Measurements from ENCODE around the gene SPPL3.
"Not testable (repeated sequence)": the region's sequence is repeated elsewhere in the genome, so short reads cannot be mapped to it uniquely, and the experiment has no call there.

SPPL3 gene, protein sequence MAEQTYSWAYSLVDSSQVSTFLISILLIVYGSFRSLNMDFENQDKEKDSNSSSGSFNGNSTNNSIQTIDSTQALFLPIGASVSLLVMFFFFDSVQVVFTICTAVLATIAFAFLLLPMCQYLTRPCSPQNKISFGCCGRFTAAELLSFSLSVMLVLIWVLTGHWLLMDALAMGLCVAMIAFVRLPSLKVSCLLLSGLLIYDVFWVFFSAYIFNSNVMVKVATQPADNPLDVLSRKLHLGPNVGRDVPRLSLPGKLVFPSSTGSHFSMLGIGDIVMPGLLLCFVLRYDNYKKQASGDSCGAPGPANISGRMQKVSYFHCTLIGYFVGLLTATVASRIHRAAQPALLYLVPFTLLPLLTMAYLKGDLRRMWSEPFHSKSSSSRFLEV

DNA sequence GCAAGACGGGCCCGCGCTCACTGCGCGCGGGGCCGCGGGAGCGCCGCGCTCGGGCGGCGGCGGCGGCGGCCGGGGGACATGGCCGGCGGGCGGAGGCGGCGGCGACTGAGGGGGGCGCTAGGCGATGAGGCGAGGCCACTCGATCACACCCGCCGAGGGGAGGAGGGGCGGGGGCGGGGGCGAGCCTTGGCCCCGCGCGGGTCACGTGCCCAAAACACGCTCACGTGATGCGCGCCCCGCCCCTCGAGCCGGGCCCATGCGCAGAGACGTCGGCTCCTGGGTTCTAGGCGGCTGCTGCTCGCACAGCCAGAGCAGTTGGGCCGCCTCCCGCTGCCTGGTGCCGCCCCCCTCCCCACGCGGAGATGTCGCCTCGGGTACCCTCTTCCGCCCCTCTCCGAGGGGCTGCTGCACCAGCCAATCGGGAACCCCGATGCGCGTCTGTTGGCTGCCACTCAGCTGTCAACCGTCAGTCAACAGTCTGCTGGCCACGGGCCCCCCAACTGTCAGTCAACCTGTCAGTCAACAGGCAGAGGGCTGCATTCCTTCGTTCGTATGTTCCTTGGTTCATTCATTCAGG is at the start of gene SPPL3:
TSS of gene SPPL3 (minus strand) at position 162 of the 577 bp plus-strand sequence. CDS start 491 bp downstream, outside the sequence.
- peak; percentile 83 to 88 for DNase-seq (ENCODE audit: low read depth in 2 of 2)

DNA sequence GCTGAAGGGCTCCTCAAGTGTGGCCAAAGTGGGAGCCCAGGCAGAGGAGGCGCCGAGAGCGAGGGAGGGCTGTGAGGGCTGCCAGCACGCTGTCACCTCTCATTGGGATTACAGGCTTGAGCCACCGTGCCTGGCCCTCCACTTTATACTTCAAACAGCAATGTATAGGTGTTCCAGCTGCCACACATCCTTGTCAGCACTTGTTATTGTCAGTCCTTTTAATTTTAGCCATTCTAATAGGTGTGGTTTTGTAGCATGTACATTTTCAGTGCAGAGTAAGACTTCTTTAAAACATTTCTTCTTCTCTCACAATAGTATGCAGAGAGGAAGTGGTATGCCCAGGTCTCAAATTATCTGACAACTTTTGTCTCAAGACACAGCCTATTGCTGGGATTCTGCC is 46.6 kb upstream of the SPPL3 start:
- no peak for DNase-seq (ENCODE audit: low read depth in 2 of 2)

DNA sequence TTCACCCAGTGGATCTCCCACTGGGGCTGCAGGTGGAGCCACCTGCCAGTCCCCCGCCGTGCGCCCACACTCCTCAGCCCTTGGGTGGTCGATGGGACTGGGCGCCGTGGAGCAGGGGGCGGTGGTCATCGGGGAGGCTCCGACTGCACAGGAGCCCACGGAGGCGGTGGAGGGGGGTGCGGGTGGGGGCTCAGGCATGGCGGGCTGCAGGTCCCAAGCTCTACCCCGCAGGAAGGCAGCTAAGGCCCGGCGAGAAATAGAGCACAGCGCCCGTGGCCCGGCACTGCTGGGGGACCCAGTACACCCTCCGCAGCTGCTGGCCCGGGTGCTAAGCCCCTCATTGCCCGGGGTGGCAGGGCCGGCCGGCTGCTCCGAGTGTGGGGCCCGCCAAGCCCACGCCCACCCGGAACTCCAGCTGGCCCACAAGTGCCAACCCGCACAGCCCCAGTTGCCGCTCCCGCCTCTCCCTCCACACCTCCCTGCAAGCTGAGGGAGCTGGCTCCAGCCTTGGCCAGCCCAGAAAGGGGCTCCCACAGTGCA is 46.2 kb upstream of the SPPL3 start:
- not testable (repeated sequence) for DNase-seq (ENCODE audit: low read depth in 2 of 2)

DNA sequence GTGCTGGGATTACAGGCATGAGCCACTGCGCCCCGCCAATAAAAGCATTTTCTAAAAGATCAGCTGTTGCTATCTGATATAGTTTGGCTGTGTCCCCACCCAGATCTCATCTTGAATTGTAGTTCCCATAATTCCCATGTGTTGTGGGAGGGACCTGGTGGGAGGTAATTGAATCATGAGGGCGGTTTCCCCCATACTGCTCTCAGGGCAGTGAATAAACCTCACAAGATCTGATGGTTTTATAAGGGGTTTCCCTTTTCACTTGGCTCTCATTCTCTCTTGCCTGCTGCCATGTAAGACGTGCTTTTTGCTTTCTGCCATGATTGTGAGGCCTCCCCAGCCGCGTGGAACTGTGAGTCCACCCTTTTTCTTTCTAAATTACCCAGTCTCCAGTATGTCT is 41.4 kb upstream of the SPPL3 start:
- DNase-seq (ENCODE audit: low read depth in 2 of 2) = not testable (repeated sequence)

DNA sequence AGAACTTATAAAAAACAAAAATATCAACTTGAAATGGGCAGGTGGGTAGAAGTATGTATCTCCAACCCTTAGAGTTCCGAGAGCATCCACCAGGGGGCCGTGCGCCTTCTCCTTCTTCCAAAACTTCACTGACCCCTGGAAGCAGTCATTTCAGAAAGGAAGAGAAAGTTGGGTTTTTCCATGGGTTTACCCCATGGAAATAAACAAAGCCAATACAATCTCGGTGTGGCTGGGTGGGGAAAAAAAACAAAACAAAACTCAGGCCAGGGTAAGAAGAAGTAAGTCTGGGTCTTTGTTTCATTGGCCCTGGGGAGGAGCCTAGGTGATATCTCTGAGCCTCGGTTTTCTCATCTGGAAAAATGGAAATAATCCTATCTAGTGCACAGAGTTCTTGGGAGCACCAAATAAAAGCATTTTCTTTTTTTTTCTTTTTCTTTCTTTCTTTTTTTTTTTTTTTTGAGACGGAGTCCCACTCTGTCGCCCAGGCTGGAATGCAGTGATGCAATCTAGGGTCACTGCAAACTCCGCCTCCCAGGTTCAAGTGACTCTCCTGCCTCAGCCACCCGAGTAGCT is 40.6 kb upstream of the SPPL3 start:
- DNase-seq (ENCODE audit: low read depth in 2 of 2) = peak; percentile 13 to 19

DNA sequence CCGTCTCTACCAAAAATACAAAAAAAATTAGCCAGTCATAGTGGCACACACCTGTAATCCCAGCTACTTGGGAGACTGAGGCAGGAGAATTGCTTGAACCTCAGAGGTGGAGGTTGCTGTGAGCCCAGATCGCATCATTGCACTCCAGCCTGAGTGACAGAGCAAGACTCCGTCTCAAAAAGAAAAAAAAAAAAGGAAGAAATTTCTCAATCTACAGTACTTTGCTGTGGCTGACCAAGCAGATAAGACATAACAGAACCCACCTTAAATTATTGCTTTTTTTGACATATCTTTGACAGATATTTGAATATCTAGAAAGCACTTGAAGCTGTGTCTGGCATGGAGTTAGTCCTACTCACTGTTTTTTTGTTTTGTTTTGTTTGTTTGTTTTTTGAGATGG is 39.3 kb upstream of the SPPL3 start:
- no peak for DNase-seq (ENCODE audit: low read depth in 2 of 2)

DNA sequence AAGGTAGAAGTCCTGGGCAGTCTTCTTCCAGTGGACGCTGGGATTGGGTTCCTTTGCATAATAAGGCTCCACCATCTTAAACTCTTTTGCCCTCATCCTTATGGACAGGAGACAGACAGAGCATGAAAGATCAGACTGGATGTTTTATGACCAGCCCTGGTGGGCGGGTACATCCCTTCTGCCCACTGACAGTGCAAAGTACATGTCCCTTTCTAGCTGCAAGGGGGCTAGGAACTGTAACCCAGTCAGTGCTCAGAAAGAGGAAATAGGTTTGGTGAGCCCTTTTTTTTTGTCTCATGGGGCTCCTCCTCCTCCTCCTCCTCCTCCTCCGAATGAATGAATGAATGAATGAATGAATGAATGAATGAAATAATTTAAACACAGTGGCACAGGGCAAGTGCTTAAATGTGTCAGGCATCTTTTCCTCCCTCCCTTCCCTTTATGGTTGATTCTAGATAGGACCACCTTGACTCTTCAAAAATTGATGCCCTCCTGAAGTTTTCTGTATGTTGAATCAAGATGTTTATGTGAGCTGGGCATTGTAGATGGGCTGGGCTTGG is 37.8 kb upstream of the SPPL3 start:
- DNase-seq (ENCODE audit: low read depth in 2 of 2) = no peak

DNA sequence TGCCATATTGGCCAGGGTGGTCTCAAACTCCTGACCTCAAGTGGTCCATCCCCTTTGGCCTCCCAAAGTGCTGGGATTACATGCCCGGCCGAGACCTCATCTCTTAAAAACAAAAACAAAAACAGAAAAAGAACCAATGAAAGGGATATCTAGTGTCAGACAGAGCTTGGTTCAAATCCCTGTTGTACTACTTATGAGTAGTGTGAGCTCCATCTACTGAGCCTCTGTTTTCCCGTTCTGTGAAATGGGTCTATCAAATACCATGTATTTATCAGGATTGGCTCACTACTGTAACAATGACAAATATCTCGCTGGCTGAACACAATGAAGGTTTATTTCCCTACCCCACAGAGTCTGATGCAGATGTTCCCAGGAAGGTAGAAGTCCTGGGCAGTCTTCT is 37.3 kb upstream of the SPPL3 start:
- DNase-seq (ENCODE audit: low read depth in 2 of 2) = no peak

DNA sequence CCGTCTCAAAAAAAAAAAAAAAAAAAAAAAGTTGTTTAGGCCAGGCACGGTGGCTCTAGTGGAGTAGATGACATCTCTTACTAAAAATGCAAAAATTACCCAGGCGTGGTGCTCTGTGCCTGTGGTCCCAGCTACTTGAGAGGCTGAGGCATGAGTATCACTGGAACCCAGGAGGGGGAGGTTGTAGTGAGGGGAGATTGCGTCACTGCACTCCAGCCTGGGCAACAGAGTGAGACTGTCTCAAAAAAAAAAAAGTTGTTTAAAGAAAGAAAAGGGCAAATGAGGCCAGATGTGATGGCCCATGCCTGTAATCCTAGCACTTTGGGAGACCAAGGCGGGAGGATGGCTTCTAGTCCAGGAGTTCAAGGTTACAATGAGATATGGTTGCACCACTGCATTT is 36.6 kb upstream of the SPPL3 start:
- no peak for DNase-seq (ENCODE audit: low read depth in 2 of 2)

DNA sequence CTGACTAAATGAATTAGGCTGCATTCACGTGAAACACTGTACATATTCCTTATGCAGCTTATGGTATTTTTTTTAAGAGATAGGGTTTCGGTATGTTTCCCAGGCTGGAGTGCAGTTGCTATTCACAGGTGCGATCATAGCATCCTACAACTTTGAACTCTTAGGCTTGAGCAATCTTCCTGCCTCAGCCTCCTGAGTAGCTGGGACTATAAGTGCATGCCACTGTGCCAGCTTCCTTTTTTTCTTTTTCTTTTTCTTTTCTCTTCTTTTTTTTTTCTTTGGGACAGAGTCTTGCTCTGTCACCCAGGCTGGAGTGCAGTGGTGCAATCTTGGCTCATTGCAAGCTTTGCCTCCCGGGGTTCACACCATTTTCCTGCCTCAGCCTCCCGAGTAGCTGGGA is 35.8 kb upstream of the SPPL3 start:
- no peak for DNase-seq (ENCODE audit: low read depth in 2 of 2)

DNA sequence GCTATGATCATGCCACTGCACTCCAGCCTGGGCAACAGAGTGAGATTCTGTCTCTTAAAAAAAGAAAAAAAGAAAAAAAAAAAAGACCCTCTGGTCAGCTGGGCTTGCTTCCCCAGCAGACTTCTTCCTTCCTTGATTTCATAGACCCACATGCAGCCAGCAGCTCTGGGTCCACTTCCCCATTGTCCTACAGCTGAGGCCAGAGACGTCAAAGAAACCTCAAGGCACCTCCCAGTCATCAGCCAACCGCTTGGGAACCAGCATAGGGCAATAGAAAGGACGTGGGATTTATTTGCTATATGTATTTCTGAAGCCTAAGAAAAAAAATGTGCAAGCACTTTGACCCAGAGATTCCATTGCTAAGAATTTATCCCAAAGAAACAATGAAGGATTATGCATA is 35.4 kb upstream of the SPPL3 start:
- DNase-seq (ENCODE audit: low read depth in 2 of 2) = no peak

DNA sequence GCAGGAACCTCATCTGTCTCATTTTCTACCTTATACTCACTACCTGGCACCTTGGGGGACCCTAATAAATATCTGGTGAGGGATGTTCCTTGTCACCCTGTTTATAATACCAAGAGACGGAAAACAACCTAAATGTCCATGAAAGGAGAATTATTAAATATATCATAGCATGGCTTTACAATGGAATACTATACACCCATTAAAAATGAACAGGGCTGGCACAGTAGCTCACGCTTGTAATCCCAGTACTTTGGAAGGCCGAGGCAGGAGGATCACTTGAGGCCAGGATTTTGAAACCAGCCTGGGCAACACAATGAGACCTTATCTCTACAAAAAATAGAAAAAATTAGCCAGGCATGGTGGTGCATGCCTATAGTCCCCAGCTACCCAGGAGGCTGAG is 34.3 kb upstream of the SPPL3 start:
- no peak for DNase-seq (ENCODE audit: low read depth in 2 of 2)

DNA sequence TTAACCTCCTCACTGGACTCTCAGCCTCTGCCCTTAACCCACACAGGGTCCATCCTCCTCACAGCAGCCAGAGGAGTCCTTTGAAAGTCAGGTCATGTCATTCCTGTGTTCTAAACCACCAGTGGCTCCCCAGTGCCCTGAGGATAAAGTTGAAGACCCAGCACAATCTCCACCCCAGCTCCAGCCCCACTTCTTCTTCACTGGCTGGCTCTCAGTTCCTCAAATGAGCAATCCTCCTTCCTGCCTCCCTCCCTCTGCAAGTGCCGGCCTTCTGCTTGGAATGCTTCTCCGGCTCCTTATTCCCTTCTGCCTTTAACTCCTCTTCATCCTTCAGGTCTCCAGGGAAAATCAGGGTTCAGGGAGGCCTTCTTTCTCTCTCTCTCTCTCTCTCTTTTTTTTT is 32.0 kb upstream of the SPPL3 start:
- no peak for DNase-seq (ENCODE audit: low read depth in 2 of 2)

DNA sequence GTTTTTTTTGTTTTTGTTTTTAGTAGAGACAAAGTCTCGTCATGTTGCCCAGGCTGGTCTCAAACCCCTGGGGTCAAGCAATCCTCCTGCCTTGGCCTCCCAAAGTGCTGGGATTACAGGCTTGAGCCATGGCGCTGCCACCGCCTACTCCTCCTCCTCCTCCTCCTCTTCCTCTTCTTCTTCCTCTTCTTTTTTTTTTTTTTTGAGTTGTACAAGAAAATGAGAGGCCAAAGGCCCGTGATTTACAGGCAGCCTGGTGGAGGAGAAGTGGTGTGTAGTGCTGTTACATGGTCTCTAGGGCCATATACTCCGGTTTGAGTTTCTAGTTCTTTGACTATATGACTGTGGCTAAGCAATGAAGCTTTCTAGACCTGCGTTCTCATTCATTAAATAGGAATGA is 29.6 kb upstream of the SPPL3 start:
- no peak for DNase-seq (ENCODE audit: low read depth in 2 of 2)

DNA sequence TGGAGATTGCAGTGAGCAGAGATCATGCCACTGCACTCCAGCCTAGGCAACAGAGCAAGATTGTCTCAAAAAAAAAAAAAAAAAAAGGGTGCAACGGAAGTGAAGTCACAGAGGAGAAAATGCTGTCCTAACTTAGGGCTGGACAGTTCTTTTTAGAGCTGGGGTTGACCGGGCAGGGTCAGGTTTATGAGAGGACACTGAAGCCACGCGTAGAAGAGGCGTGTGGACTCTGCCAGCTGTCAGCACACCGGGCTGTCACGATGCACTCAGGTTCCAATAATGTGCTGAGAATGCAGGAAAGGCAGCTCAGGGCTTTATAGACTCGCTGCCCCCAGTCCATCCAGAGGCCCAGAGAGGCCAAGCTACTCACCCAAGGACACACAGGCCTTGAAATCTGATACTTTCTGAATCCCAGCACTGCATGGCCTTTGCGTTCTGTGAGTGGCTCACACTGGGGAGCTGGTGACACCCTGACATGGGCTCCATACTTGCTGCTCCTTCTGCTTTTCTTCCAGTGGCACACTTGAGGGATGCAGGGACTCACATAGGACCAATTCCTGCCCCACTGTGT is 28.9 kb upstream of the SPPL3 start:
- DNase-seq (ENCODE audit: low read depth in 2 of 2) = no peak

DNA sequence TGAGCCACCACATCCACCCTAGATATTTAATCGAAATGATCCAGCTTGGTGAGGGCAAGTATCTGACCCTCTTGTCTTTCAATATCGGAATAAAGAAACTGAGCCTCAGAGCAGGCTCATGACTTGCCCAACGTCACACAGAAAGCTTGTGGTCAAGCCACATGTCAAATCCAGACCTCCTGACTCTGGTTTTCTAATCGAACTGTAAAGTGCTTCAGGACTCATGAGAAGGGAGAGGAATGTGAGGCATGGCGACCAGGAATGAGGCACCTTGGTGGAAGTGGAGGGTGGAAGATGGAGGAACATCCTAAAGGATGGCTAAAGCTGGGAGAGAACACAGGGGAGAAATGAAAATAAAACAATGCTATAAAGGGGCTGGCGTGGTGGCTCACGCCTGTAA is 27.9 kb upstream of the SPPL3 start:
- no peak for DNase-seq (ENCODE audit: low read depth in 2 of 2)

DNA sequence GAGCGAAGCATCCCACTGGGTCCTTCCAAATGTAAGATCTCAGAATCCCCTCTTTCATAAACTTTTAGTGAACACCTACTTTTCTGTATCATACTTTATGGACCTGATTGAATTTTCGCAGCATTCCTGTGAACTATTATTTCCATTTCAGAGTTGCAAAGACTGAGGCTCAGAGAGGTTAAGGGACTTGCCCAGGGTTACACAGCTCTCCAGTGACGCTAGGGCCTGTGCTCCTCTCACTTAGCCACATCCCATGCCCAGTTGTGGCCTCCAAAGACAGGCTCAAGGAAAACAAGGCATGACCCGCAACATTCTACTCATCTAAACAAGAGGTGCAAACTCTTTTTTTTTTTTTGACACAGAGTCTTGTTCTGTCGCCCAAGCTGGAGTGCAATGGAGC is 25.9 kb upstream of the SPPL3 start:
- no peak for DNase-seq (ENCODE audit: low read depth in 2 of 2)

DNA sequence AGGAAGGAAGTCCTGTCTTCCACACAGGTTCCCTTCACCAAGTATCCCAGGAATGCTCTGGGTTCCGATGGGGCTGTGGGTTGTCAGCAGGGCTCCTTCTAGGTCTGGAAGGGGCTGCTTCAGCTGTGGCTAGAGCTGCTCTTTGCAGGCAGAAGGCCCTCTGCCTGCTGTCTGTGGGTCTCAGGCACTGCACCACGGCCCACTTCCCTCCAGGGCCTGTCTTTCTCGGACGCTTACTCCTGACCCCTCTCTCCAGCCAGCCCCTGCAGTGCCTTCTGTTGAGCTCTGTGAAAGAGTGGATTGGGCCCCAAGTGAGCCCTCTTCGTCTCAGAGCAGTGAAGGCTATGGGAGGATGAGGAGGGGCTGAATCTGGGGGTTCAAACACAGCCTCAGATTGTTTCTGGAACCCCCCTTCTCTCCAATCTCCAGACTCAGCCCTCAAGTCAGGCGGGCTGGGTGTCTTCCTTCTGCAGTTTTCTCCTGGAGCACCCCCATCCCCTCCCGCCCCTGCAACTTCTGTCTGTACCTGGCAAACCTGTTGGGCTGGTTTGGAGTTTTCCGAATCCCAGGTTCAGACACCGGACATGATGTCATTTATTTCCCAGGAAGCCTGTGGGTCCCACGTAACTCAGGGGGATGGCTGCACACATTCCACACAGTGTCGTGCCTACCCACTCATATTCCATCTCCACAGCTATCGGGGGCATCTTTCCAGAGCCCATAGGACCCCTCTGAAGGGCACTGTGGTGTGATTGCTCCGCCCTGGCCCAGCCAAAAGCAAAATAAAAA is 24.9 kb upstream of the SPPL3 start:
- DNase-seq (ENCODE audit: low read depth in 2 of 2) = no peak

DNA sequence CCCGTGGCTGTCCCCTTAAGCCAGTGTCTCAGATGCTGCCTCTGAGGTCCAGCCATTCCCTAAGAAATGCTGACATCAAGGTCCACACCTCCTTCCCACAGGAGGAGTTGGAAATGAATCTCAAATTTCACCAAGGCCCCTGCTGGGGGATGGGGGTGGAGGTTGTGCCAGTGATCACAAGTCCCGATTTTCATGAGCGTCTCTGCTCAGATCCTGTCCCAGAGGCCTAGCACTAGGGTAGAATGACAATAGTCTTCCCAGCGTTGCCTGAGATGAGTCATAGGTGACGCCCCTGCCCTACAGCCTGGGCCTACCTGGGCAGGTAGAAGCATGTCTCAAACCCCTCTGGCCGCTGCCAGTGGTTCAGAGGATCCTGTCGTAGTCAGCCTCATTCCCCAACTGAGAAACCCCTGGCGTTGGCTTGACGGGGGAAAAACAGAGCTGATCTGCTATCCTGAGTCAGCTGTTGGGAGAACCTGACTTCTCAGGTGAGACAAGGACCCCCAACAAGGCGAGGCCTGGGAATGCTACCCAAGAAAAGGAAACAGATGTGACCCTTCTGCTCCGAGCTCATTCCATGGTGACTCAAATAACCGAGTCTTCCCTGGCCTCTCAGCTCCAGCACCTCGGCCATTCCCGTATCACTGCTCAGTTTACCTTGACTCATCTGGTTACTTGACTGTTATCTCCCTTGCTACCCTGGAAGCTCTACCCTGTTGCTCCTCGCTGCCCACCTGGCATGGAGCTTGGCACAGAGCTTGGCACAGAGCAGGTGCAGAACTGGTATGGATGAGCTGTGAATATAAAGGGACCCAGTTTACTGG is 21.8 kb upstream of the SPPL3 start:
- DNase-seq (ENCODE audit: low read depth in 2 of 2) = no peak

DNA sequence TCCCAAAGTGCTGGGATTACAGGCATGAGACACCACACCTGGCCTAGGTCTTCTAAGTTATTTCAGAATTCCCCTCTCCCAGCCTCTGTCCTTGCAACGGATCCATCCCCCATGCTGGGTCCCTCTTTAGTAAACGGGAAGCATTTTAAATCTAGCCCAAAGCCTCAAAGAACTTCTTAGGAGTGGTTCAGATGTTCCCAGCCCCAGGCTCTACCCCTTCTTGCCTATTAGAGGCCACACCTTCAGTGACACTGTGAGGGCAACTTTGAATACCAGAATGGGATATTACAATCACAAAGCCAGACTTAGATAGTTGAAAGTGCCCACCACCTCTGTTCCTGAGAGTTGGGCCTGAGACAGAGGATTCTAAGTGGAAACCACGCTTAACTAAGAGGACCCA is 18.1 kb upstream of the SPPL3 start:
- DNase-seq (ENCODE audit: low read depth in 2 of 2) = no peak

DNA sequence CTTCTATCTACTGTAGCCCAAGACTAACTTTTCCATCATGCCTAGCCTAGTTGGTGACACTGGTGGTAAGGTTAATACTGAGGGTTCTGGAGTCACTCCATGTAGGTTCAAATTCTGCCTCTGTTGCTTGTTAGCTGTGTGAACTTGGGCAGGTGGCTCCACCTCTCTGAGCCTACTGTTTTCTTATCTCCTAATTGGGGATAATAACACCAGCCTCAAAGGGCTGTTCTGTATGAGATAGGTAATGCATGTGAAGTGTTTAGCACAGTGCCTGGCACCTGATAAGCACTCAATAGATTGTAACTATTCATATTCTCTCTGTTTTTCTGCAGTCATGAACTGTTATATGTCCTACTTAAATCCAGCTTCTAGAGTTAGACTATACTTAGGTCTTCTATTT is 17.5 kb upstream of the SPPL3 start:
- DNase-seq (ENCODE audit: low read depth in 2 of 2) = no peak

Data from stimulated activated CD8-positive, alpha-beta memory T cell treated with anti-CD3 and anti-CD28 coated beads, Interleukin-15, amount 100 ng/mL, for 4 hours (primary cell).